NCI-H1436 treated with DMSO at 0.1 percent for 48 hours (cell line): Measurements from ENCODE around the gene BUB1.
"Not testable (repeated sequence)": the region's sequence is repeated elsewhere in the genome, so short reads cannot be mapped to it uniquely, and the experiment has no call there.

ENCODE experiments used
- DNase-seq: peaks from one replicate; lab custom pipeline; 2025; lab: John Stamatoyannopoulos, UW

Gene BUB1

DNA sequence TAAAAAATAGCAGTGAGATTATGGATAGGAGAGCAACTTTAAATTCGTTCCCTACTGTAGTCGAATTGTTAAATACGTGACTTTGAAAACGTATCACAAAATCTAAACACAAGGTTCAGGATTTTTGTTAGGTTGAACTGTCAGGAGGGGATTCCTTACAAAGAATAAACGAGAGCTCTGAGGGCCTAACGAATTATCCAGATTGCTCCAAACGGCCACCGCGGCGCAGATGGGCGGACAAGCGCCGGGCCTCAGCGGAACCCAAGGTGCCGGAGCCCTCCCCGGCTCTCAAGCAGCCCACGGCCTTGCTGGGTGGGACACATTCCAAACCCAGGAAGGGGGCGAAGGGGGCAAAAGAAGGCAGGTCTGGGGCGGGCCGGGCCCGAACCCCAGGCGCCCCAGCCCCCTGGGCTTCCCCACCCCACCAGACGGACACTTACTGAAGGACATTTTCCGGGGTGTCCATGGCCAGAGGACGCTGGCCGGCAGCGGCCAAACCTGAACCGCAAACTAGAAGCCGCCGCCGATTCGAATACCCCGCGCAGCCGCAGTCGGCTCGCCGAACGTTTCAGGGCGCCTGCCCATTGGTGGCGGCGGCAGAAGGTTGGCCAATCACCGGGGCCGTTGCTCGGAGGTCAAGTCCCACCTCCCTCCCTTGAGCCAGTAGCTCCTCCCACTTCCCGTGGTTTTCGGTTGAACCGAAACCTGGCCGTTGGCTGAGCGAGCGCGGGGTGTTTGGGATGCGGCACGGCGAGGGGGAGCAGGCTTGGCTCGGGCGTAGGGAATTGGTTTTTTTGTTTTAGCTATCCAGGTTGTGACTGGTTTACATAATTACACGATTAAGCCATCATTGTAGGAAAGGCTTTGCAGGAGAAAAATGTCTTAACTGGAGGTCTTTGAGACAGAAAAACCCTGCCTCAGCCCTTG, at the start of gene BUB1:
BUB1 (minus strand) TSS at position 534 of the 927 bp plus-strand sequence; CDS start at position 466, 68 bp downstream.
- DNase-seq: peak; percentile 69

GRCh38 chr2:110726285-110726684, 48.4 kb upstream of the BUB1 start:
- no peak for DNase-seq

GRCh38 chr2:110725859-110726258, 48.0 kb upstream of the BUB1 start:
- DNase-seq: no peak

GRCh38 chr2:110725370-110725769, 47.5 kb upstream of the BUB1 start:
- no peak for DNase-seq

GRCh38 chr2:110724820-110725219, 47.0 kb upstream of the BUB1 start:
- DNase-seq: no peak

GRCh38 chr2:110720547-110720946, 42.7 kb upstream of the BUB1 start:
- no peak for DNase-seq

GRCh38 chr2:110718990-110719389, 41.1 kb upstream of the BUB1 start:
- DNase-seq: no peak

DNA sequence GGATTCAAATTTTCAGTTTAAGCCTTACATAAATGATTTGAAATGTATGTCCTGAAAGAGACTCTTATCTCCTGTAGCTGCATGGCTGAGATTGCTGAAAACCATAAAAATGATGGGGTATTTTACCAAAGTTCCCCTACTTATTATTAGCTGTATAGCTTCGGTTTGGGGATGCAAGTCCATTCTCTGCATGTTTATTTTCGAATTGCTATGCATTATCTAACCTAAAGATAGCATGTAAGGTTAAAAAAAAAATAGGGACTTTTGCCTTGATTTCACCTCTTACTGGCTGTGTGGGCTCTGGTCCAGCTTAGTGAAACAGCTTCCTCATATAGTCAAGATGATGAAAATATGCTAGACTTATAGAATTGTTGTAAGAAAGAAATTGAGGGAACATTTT, 40.5 kb upstream of the BUB1 start:
- no peak for DNase-seq

DNA sequence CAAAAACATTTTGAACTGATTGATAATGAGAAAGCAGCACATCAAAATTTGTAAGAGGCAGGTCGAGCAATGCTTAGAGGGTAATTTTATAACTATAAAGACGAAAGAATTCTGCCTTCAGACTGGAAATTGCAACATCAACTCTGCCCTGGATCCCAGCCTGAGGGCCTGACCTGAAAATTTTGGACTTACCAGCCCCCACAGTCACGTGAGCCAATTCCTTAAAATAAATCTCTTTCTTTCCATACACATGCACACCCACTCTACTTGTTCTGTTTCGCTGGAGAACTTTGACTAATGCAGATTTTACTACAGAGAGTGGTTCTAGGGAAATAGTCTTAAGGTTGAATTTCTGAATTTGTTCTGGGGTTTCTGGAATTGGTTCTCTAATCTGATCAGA, 39.9 kb upstream of the BUB1 start:
- DNase-seq: no peak

DNA sequence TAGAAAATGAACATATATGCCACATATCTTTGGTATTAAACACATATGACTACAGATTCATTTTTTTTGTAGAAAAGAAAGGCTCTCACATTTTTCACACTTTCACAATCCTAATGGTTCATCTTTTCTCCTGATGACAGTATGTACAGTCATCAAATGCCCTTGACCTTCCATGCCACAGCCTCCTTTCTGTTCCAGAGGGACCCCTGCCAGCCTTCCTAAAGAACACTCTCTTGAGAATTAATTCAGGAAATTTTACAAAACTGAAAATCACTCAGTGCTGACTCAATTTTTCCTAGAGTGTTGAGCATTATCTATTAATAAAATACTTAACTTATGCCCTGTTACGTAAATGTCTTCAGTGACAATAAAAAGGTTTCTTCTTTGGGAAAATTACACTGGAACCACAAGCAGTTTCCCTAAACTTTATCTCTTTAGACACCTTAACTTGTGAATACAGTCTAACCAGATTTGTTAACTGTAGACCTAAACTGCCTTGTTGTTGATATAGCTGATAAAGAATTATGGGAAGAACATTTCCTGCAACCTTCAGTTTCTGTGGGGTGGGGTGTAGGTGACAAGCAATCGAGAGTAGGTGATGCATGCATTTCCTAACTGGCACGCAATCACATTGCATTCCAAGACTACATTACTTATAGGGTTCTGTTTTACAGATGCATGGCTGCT, 39.2 kb upstream of the BUB1 start:
- DNase-seq: no peak

DNA sequence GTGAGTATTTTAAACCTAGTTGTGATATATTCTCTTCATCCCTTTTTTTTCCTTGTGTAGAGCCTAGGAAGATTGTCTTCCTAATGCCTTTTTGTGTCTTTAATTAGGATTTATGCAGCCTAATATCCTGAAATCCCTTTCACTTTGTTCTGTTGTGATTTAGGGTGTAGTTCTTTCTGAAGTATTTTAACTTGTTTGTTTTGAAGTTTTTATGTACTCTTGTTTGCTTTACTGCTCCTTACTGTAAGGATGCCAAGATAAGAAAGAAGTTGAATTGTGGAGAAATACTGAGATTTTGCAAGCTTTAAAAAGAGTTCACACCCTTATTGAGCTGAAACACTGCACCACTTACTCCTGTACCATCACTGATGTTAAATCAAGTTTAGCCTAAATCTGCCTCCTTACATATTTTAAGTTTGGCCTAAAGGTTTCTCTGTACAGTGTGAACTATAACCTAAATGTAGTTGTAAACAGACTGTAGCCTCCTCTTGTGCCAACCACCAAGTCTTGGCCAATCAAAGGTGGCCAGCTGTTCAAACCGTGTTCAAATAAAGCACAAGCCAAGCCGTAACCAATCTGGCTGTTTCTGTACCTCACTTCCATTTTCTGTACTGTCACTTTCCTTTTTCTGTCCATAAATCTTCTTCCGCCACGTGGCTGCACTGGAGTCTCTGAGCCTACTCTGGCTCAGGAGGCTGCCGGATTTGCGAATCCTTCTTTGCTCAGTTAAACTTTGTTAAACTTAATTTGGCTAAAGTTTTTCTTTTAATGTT, 36.8 kb upstream of the BUB1 start:
- DNase-seq: no peak

DNA sequence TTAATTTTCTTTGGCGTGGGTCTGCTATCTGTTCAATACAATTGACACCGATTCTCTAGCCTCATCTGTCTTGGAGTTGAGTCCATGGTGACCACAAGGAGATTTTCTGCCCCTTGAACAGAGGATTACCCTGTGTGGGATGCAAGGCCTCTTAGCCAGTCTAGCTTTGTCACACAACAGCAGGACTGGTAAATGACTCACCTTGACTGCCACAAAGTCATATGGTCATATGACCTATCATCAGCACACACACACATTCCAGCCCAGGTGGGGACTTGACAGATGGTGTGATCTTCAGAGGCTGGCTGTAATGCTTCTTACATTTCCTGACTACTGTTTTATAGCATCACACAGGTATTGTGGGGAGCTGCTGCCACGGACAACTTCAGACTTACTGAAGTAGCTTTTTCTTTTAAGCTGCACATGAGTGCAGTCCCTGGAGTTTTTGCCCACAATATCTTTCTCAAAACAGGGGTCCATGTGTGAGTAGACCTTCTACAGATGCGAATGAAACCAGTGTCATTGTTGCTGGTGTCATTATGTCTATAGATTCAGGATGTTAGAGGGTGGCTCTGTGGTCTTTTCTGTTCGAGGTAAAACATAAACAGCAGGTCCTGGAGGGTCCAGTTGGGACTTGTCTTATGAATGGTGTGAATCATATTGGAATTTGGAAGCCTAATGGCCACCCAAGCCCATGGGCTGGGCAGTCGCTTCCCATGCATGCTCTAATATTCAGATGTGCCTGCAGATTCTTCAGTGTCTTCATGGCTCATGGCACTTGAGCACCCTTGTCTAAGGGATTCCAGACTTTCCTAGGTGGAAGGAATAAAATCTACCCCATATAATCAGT, 35.9 kb upstream of the BUB1 start:
- DNase-seq: no peak

GRCh38 chr2:110712737-110713136, 34.9 kb upstream of the BUB1 start:
- no peak for DNase-seq

DNA sequence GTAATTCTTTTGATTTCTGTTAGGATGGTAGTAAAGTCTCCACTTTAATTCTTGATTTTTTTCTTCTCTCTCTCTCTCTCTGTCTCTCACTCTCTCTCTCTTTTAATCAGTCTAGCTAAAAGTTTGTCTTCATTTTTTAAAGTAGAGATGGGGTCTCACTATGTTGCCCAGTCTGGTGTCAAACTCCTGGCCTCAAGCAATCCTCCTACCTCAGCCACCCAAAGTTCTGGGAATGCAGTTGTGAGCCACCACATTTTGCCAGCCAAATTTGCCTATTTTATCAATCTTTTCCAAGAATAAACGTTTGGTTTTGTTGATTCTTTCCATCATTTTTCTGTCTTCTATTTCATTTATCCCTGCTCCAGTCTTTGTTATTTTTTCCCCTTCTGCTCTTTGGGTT, 30.6 kb upstream of the BUB1 start:
- no peak for DNase-seq

- no peak for DNase-seq
Observed at GRCh38 chr2:110707386-110707965, 29.6 kb upstream of the BUB1 start.

GRCh38 chr2:110702514-110703380, 24.9 kb upstream of the BUB1 start:
- DNase-seq: no peak

GRCh38 chr2:110698253-110698652, 20.4 kb upstream of the BUB1 start:
- DNase-seq: not testable (repeated sequence)

DNA sequence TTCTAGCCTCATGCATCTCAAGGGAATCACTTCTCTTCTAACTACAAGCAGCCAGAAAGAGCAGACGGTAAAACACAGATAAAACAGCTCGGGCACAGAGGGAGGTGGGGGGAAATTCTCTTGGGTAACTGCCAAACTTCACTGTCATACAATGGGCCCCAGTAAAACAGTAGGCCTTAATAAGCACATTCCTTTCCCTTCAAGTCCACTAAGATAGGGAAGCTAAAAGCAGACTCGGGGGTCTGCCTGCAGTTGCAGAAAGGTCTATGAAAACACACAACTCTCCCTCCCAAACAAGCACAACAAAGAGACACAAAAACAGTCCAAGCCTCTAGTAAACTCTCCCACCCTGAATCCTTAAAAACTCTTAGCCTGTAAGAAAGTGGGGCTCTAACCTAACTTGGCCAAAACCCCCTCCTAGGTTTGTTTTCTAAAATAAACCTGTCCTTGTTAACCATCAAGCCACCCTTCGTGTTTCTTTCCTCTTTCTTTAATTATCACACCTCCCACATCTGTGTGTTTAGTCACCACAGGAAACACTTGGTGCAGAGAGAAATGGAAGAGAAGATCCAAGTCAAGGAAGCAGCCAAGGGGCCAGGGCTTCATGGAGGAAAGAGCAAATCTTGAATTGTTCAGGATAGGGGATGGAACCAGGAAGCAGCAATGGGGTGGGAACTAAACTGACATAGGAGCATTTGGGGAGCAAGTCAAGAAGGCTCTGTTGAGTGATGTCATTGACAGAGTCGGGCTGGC, 17.5 kb upstream of the BUB1 start:
- not testable (repeated sequence) for DNase-seq

DNA sequence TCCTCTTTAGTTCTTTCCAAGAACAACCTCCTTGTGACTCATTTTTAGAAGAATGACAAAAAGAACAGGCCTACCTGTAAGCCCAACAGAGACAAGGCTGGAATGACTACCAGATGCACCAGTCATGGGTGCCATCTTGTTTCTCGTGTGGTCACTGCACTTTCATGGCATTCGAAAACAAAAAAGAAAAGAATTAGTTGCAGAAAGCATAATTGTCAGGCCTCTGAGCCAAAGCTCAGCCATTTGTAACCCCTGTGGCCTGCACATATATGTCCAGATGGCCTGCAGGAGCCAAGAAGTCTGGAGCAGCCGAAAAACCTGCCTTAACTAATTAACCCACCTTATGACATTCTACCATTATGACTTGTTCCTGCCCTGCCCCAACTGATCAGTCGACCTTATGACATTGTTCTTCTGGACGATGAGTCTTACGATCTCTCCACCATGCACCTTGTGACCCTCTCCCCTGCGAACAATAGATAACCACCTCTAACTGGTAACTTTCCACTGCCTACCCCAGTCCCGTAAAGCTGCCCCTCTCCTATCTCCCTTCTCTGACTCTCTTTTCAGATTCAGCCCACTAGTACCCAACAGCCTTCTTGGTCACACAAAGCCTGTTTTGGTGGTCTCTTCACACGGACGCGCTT, 13.9 kb upstream of the BUB1 start:
- DNase-seq: no peak
